ENCODE results near the gene FDXACB1.
"Not testable (repeated sequence)": the region's sequence is repeated elsewhere in the genome, so short reads cannot be mapped to it uniquely, and the experiment has no call there.

Gene FDXACB1

DNA sequence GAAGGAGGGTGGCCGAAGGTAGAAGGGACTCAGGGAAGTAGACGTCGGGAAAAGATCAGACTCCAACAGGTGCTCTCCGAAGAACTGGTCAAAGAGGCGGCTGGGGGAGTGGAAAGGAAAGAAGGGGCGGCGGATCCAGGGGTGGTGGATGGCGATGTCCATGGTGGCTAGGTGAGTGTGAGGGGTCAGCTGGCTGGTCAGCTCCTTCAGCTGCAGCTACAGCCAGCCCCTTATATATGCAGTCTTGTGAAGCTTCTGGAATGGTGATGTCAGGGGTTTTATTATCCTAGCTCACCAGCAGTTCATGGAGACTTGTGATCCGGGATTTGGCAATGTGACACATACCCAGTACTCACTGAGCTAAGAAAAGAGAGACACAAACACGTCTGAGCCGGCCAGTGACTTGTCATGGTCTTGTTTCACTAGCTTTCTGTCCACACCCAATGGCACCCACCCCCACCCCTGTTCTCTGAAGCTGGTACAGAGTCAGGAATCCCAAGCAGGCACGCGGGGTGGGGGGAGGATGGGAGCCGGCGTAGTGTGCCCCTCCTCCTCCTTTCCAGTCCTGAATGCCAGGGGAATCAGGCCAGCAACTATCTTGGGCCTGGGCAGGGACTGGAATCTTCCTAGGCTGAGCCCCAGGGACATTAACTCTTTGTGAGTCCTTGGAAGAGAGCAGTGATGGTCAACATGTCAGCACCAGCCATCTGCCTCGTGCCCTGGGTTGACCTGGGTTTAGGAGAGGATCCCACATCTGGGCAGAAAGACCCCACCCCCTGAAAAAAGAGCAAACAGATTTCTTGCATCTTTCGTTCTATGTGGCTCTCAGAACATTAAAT is 32.8 kb upstream of the FDXACB1 start, which contains the start of gene CRYAB:
TSS of gene CRYAB (minus strand) at position 208 of the 839 bp plus-strand sequence. CDS start at position 162, 46 bp downstream.
- intact Hi-C loops (cut with DNase I): loop anchor here (5.0 kb wide), 1 partner anchor 34 kb away; the partner anchor contains the start of genes CFAP68 and FDXACB1
- DNase-seq: peak; percentile 86 to 98 (median 91)

DNA sequence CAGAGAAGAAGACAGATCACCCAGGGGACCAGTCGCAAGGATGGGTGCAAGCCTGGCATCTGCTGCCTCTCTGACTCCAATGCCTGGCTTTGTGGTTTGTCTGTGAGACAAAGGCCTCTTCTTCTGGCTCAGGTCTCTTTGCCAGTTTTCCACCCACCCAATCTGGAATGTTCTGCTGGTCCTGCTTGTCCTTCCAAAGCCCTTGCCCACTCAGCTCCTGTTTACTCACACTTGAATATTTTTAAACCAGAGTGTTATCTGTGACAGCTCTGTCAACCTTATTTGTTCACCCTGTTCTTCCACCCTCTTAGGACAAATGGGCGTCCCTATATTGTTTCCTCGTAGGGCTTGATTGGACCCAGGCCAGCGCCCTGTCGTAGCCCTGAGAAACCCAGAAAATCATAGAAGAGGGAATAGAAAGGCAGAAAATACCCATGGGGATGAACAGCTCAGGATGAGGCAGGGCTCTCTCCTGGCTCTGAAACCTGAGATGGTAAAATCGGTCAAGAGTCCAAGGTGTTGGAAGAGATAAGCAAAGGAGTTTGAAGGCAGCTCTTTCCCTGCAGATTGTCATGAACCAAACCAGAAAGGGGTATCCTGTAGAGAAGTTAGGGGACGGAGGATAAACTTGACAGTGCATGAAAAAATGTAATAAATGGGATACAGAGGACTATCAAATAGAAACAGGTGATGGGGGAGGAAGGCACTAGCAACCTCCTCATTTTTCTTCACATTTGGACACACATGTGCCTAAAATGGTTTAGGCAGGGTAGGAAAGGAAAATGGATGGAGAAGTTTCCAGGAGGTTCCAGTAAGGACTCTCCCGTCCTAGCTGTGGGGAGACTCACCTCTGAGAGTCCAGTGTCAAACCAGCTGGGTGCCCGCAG is 32.0 kb upstream of the FDXACB1 start:
- intact Hi-C loops (cut with DNase I): loop anchor here (5.0 kb wide), 1 partner anchor 34 kb away; the partner anchor contains the start of genes CFAP68 and FDXACB1
- DNase-seq: peak; percentile 56 to 97 (median 81)

DNA sequence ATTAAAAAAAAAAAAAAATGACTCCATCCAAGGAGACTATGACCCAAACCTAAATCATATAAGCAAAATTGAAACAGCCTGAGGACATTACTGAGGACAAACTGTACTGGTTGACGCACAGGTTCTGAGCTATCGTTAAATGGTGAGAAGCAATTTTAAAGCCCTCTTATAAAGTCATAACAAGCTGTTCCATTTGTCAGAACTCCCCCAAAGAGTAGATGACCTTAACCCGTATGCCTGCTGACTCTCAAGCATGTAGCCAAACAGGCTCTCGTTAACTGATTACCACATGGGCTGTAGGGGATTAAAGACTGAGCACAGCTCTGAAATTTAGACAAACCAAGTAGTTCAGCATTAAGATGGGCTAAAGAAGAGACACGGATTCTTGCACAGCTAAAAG is 30.4 kb upstream of the FDXACB1 start:
- no peak for DNase-seq
- intact Hi-C loops (cut with DNase I): no loop called here

DNA sequence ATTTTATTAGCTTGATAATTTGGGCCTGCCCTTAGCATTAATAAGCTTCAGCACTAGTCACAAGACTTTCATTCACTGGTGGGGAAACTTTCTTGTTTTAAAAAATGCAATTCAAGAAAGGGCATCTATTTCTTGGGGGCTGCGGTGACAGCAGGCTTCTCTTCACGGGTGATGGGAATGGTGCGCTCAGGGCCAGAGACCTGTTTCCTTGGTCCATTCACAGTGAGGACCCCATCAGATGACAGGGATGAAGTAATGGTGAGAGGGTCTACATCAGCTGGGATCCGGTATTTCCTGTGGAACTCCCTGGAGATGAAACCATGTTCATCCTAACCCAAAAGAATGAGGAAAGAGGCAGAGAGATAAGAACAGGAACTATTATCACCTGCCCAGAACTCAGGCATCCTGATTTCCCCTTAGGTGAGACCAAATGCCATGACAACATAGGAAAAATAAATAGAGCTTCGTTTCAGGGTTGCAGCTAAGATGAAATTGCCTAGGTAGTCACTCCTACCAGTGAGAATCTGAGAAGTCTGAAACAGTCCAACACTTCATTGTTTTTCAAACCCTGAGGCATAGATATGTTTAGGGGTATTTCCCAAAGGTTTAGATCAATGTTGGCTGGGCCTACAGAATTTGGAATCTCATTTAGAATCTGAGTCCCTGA is 29.8 kb upstream of the FDXACB1 start:
- intact Hi-C loops (cut with DNase I): no loop called here
- peak in 2 of 10 donors; percentile 21 to 59 for DNase-seq

DNA sequence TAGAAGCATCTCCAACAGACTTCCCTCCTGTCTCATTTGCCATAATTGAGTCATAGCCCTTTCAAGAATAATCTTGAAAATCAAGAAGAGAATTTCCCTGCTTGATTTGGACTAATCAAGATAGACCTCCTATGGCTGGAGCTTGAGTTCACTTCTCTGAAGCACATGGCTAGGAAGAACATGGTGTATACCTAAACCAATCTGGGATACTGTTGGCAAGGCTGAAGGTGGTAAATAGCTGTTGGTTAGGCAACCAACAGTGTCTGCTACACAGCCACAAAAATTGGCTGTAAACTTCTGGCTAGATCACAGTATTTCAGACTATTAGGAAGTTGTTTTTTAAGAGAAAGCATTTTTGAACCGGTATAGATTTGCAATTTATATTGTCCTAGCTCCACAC is 27.7 kb upstream of the FDXACB1 start:
- no peak for DNase-seq
- intact Hi-C loops (cut with DNase I): no loop called here

DNA sequence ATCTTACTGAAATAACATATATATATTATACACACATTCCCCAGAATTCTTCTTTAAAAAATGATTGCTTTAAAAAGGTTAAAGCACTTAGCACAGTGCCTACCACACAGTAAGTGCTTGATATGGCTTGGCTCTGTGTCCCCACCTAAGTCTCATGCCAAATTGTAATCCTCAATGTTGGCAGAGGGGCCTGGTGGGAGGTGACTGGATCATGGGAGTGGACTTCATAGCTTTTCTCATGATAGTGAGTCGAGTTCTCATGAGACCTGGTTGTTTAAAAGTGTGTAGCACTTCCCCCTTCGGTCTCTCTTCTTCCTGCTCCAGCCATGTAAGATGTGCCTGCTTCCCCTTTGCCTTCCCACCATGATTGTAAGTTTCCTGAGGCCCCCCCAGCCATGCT is 26.4 kb upstream of the FDXACB1 start:
- intact Hi-C loops (cut with DNase I): no loop called here
- no peak for DNase-seq

DNA sequence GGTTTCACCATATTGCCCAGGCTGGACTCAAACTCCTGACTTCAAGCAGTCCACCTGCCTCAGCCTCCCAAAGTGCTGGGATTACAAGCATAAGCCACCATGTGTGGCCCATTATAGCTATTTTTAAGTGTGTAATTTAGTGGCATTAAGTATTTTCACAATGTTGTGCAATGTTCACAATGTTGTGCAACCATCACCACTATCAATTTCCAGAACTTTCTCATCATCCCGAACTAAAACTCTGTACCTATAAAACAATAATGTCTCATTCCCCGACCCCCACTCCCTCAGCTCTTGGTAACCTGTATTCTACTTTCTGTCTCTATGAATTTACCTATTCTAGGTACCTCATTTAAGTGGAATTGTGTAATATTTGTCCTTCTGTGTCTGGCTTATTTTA is 7.9 kb upstream of the FDXACB1 start:
- no peak for DNase-seq
- intact Hi-C loops (cut with DNase I): no loop called here

DNA sequence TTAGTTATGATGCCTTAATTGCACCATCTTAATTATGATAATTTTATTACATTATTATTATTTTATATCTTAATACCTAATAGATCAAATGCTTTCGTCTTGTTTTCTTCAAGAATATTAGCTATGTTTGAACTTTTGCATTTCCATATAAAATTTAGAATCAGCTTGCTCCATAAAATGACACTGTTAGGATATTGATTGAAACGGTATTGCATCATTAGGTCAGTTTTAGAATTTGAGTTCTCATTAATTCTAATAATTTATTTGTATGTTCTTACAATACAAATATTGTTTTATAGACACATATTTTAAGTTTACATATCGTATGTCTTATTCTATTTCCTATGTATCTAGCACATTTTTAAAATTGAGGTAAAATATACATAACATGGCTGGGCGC is 7.1 kb upstream of the FDXACB1 start:
- no peak for DNase-seq
- intact Hi-C loops (cut with DNase I): no loop called here

DNA sequence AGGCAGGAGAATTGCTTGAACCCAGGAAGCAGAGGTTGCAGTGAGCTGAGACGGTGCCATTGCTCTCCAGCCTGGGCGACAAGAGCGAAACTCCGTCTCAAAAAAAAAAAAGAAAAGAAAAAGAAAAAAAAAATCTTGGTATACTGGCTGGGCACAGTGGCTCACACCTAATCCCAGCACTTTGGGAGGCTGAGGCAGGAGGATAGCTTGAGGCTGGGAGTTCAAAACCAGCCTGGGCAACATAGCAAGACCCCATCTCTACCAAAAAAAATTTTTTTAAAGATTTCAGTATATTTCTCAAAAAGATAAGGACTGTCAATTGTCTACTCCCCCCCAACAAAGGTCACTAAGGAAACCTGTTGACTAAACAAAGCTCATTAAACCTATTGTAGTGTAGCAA is 6.1 kb upstream of the FDXACB1 start:
- intact Hi-C loops (cut with DNase I); DNase-seq: not testable (repeated sequence)

DNA sequence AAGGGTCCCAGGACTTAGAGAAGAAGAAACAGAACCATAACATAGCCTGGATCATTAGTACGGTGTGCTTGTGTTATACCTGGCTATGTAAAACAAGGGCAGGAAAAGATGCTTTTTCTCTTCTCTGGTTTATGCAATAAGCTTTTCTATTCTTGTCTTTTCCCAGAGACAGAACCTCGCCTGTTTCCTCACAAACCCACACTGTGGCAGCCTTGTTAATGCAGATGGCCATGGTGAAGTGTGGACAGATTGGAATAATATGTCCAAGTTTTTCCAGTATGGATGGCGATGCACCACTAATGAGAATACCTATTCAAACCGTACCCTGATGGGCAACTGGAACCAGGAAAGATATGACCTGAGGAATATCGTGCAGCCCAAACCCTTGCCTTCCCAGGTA is 3.2 kb upstream of the FDXACB1 start:
- intact Hi-C loops (cut with DNase I): no loop called here
- DNase-seq: peak in 2 of 10 donors; percentile 9 to 59

DNA sequence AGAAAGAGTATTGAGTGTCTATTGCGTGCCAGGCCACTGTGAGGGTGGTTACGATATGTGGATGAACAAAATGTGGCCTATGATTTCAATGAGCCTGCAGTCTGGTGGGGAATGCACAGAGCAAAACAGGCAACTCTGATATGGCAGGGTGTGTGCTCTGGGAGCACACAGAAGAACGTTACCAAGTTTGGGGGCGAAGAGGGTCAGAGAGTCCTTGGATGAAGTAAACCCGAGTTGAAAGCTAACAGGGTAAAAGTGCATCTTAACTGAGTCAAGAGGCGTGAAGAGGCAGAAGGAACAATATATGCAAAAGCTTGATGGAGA is 634 bp upstream of the FDXACB1 start:
- intact Hi-C loops (cut with DNase I): loop anchor here (1.0 to 5.0 kb wide), 5 partner anchors 33 to 193 kb away; partner anchors contain the start of genes CRYAB, HSPB2, NKAPD1 and PIH1D2
- no peak for DNase-seq

DNA sequence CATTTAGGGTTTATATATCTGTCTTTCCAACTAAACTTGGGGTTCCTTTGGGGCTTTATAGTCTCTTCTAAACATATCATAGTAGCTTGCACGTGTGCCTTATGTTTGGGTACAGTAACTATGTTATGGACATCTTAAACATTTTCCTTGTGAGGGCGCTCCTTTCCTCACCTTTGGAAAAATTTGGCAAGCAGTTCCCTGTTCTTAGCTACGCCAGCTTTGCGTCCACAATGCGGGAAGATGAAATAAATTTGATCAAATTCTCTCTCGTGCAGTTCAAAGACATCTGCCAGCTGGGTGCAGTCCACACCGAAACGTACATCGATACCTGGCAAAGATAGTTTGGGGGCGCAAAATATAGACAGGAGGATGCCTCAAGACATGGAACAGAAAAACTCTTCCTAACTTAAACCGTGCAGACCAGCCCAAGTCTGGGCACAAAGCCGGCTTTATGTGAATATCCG is 548 bp downstream of the FDXACB1 start:
- intact Hi-C loops (cut with DNase I): loop anchor here (5.0 kb wide), 4 partner anchors 34 to 194 kb away; partner anchors contain the start of genes CRYAB, HSPB2, NKAPD1 and PIH1D2

DNA sequence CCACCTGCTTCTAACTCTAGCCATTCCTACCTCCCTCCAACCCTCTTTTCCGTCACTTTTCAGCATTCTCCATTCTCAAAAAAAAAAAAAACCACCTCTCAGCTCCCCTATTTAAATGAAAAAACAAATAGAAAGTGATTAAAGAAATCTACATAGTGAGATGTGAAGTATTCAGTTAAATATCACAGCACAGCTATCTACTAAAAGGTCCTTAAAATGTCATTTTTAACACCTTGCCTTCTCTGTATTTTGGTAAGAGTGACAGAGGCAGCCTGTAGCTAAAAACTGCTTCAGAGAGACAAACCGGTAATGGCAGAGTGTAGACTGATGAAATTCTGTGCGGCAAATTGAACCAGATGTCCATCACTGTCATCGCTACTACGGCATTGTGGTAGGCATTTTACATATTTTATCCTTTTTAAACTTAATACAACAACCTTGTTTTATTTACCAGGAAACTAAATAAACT is 7.2 kb downstream of the FDXACB1 start:
- no peak for DNase-seq
- intact Hi-C loops (cut with DNase I): no loop called here

More for the DNA sequence above, 548 bp downstream of the FDXACB1 start:
- no peak for DNase-seq

DNA sequence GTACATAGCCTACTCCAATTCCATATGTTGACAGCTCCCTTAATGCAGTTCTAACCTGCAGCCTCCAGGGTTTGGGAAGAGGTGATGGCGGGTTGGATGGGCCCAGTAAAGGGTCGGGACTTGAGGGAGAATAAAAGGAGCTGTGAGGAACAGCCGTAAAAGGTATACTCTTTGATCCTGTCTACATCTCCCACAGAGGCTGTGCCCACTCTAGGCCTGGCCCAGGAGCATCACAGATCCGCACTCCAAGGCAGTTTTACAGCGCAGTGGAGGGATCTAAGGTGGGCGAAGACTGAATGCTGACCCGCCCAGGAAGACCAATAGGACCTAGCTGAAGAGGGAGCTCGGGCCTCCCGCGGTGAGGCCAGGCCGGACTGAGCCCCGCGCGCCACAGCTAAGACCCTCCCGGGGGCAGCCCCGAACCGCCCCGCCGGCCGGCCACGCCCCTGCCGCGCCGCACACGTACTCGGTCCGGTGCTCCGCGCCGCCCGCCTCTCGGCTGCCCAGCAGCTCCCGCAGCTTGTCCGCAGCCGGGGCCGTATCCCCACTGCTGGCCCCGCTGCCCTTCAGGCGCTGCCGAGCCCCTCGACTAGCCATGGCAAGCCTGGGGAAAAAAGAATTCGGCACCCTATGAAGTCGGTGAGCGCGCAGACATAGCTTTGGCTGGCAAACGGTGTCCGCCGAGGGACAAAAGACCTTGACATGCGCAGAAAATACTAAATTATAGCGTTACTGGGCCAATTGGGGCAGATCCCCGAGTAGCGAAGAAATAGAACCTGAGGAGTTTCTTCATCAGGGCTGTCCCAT is 7.9 kb downstream of the FDXACB1 start, which contains the start of gene ALG9:
TSS of gene ALG9 (minus strand) at position 696 of the 807 bp plus-strand sequence. CDS start at position 597, 99 bp downstream.
- peak; percentile 63 to 95 (median 80) for DNase-seq
- intact Hi-C loops (cut with DNase I): no loop called here

DNA sequence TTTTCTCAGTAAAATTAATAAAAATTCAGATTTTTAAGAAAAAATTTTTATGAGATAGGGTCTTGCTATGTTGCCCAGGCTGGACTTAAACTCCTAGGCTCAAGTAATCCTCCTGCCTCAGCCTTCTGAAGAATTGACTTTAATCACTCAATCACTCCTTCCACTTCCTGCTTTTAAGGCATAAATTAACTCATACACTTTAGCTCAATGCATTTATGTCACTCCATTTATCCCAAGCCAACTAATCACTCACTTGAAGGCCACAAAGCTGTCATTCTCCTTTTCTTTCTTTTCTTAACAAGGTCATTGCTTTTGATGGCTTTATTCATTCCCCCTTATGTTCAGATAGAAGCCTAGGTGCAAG is 8.5 kb downstream of the FDXACB1 start:
- intact Hi-C loops (cut with DNase I): no loop called here
- no peak for DNase-seq

DNA sequence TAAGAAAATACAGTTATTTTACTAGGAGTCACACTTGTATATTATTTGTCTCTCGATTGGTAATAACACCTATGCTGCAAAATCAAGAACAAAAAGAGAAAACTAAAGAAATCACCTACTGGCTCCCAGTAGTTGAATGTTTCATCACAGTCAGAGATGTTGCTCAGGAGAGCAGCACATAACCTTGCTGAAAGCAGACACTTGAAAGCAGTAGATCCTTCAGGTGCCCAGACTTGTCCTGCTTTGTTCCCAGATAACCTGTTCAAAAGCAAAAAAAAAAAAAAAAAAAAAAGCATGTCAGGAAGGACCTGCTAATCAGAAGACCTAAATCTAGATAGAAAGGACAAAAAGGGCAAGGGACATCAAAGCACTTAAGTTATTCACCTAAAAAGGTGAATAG is 8.9 kb downstream of the FDXACB1 start:
- intact Hi-C loops (cut with DNase I): no loop called here
- no peak for DNase-seq

DNA sequence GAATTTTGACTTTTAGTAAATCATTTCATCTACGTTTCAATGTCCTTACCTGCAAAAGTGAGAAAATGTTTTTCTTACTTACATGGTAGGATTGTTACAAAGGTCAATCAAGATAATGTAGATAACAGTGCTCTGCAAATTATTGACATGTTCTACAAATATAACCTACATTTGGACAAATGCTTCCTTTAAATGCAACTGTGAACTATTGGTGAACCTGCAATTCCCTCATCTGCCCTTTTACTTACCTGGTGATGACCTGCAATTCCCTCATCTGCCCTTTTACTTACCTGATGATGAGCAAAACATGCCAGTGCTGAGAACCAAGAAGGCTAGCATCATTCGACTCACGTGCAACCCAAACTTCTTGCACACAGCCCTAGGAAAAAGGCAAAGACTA is 18.7 kb downstream of the FDXACB1 start:
- intact Hi-C loops (cut with DNase I): no loop called here
- no peak for DNase-seq

DNA sequence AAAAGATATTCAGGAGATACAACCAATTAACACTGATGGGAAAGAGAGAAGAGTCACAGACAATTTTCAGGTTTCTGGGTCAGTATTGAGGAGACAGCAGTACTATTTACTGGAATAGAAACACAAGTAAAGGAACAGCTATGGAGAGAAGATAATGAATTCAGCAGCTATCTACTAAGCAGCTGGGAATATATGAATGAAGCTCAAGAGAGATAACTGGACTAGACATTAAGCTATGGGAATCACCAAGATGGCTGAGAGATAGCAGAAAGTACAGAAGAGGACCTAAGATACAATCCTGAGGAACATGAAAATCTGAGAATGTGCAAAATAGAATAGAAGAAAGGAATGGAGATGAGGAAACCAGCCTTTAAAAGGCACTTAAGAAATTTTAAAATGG is 23.5 kb downstream of the FDXACB1 start:
- intact Hi-C loops (cut with DNase I): no loop called here
- no peak for DNase-seq

DNA sequence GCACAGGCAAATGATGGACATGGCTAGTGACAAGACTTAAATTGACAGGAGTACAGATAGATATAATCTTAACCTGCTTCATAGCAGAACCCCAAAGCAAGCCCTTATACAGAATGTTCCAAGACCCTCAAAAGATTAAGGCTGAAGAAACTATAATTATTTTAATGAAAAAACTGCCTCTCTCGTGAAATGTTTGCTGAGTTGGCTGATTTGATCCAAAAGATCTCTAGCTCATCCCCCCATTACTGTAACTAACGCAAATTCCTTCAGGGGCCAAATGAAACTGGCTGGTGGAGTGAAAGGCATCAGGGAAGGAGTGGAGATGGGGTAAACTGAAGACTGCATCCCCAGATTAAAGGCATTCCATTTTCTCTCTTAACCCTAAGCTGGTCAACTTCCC is 26.9 kb downstream of the FDXACB1 start:
- intact Hi-C loops (cut with DNase I): no loop called here
- no peak for DNase-seq

All from posterior cingulate gyrus (tissue), 11 donors.